ENCODE data around the gene ZBTB47. TPM values are rescaled to one million over a fixed set of nuclear protein-coding genes. Genes with fewer than 3 reads are reported as not detected.

Gene ZBTB47
- total RNA-seq, 1 experiment from 2014 or later: 9.5 TPM

DNA sequence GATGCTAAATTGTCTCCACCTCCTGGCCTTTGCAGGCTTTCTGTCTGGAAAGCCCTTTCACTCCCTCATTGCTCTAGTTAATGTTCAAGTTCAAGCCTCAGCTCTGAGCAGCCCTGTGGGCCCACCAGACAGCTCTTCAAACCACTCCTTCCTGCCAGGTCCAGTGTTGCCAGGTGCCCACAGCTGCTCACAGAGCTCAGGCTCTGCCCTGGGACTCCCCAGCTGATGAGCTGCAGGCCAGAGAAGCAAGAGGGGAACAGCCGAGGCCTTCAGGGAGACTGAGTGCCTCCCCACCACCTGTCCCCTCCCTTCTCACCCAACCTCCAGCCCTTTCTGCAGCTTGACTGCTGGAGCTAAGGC is 1.3 kb upstream of the ZBTB47 start:
- Histone ChIP-seq H2AFZ (ENCODE audit: low read length) (peak overlapping the region; percentile 52; the same call in 1 of the 2 replicates), H3K27ac (ENCODE audit: low read length) (peak overlapping the region; percentile 53), H3K79me2 (ENCODE audit: low read length) (0 out of 2 replicates have a peak, but pooled peaks cover 8% of the 10 kb centered on the region), H3K4me3 (ENCODE audit: low read length) (no peak overlapping the region), H3K4me1 (ENCODE audit: insufficient read depth, low read length) (peaks cover 28% of the 10 kb centered on the region), H3K27me3 (ENCODE audit: low read length) (no peaks in the 10 kb centered on the region), H3K9me2 (replicated peaks; ENCODE audit: low read length) (no peaks in the 10 kb centered on the region), H4K20me1 (ENCODE audit: low read length) (no peaks in the 10 kb centered on the region), H3F3A (ENCODE audit: low read length, unreplicated experiment) (no peaks in the 10 kb centered on the region), H3K4me2 (ENCODE audit: low read length) (peak overlapping the region; percentile 100), H3K36me3 (ENCODE audit: low read depth, low read length) (peaks cover 9% of the 10 kb centered on the region), H3K9me3 (ENCODE audit: low read length) (no peaks in the 10 kb centered on the region), H3K9ac (ENCODE audit: low read length) (no peak overlapping the region)
- intact Hi-C loops (cut with micrococcal nuclease): loop anchor here (1.0 to 2.0 kb wide), 3 partner anchors 51 to 177 kb away; partner anchors contain the start of gene NKTR
- POLR2A ChIA-PET (ENCODE audit: unreplicated experiment): no interaction called here
- TF ChIP-seq, protein P1, sequence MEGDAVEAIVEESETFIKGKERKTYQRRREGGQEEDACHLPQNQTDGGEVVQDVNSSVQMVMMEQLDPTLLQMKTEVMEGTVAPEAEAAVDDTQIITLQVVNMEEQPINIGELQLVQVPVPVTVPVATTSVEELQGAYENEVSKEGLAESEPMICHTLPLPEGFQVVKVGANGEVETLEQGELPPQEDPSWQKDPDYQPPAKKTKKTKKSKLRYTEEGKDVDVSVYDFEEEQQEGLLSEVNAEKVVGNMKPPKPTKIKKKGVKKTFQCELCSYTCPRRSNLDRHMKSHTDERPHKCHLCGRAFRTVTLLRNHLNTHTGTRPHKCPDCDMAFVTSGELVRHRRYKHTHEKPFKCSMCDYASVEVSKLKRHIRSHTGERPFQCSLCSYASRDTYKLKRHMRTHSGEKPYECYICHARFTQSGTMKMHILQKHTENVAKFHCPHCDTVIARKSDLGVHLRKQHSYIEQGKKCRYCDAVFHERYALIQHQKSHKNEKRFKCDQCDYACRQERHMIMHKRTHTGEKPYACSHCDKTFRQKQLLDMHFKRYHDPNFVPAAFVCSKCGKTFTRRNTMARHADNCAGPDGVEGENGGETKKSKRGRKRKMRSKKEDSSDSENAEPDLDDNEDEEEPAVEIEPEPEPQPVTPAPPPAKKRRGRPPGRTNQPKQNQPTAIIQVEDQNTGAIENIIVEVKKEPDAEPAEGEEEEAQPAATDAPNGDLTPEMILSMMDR (conservative IDR thresholded peaks at IDR 0.05; ENCODE audit: low read depth, low read length): no peak
- TF ChIP-seq EZH2phosphoT487 (IDR thresholded peaks at IDR 0.05; ENCODE audit: borderline replicate concordance, low read length) (no peak), EZH2 (IDR thresholded peaks at IDR 0.05; ENCODE audit: low read length, unreplicated experiment) (no peak)
- peak; percentile 0 for ATAC-seq
- DNase-seq: no peak
- no TSS peak for BruUV-seq (replicated peaks)
- CTCF ChIA-PET: interaction anchor here (1.3 kb wide), 1 partner anchor 92 kb away, joined by 3 read pairs; no protein-coding TSS in a partner anchor

DNA sequence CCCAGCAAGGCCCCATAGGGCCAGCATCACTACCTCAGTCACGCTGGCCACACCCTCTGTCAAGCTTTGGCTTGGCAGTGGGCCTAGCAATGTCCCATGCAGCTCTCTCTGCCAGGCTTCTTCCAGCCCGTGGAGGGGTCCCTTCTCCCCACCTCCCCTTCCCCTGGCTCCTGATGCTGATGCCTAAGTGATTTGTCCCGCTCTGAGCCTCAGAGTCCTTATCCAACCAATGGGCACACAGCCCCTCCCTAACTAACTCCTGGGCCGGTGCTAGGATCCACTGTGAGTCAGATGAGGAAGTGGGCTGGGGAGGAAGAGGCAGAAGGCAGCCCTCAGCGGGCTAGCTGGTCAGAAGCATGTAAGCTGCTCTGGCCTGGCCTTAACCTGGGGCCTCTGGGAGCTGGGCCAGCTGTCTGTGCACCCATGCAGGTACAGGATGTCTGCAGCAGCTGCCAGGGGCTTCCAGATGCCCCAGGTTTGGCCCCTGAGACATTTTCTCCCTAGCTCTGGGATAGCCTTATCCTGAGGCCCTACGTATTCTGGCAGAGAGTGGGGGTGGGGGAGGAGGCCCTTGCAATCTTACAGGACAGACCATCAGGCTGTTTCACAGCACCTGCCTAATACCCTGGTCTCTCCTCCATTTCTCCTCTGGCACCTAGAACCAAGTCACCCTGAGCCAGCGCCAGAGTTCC is 740 bp upstream of the ZBTB47 start:
- peak overlapping the region; percentile 85 for H3K4me3 ChIP-seq (ENCODE audit: low read length)
- no peaks in the 10 kb centered on the region for H4K20me1 ChIP-seq (ENCODE audit: low read length)
- H3K9ac ChIP-seq (ENCODE audit: low read length): peak overlapping the region; percentile 73
- TF ChIP-seq EZH2phosphoT487 (IDR thresholded peaks at IDR 0.05; ENCODE audit: borderline replicate concordance, low read length): no peak
- TF ChIP-seq, protein P1 (conservative IDR thresholded peaks at IDR 0.05; ENCODE audit: low read depth, low read length): no peak
- TF ChIP-seq EZH2 (IDR thresholded peaks at IDR 0.05; ENCODE audit: low read length, unreplicated experiment): no peak
- H3K79me2 ChIP-seq (ENCODE audit: low read length): 0 out of 2 replicates have a peak, but pooled peaks cover 8% of the 10 kb centered on the region
- H3K27ac ChIP-seq (ENCODE audit: low read length): peak overlapping the region; percentile 53
- H3K27me3 ChIP-seq (ENCODE audit: low read length): no peaks in the 10 kb centered on the region
- peaks cover 5% of the 10 kb centered on the region for H3K36me3 ChIP-seq (ENCODE audit: low read depth, low read length)
- peak overlapping the region; percentile 100 for H3K4me2 ChIP-seq (ENCODE audit: low read length)
- intact Hi-C loops (cut with micrococcal nuclease): loop anchor here (1.0 to 2.0 kb wide), 3 partner anchors 52 to 176 kb away; partner anchors contain the start of gene NKTR
- no peaks in the 10 kb centered on the region for H3K9me3 ChIP-seq (ENCODE audit: low read length)
- TSS peak; percentile 15 for BruUV-seq (replicated peaks)
- H2AFZ ChIP-seq (ENCODE audit: low read length): peak overlapping the region; percentile 52; the same call in 1 of the 2 replicates
- ChIA-PET CTCF (no interaction called here), POLR2A (ENCODE audit: unreplicated experiment) (no interaction called here)
- peak; percentile 75 for ATAC-seq
- H3F3A ChIP-seq (ENCODE audit: low read length, unreplicated experiment): no peaks in the 10 kb centered on the region
- peak; percentile 90 for DNase-seq
- H3K4me1 ChIP-seq (ENCODE audit: insufficient read depth, low read length): peaks cover 28% of the 10 kb centered on the region
- H3K9me2 ChIP-seq (replicated peaks; ENCODE audit: low read length): no peaks in the 10 kb centered on the region

DNA sequence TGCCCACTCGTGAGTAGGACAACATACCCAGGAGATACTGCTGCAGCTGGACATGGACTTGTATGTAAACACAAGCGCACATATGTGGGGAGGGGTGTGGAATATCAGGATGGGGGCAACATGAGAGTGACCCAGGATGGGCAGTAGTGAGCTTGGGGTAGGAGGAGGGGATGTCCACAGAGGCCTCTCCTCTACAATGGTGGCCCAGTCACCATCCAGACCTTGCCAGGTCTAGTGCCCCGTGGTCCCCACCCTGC is 266 bp upstream of the ZBTB47 start:
- ChIA-PET POLR2A (ENCODE audit: unreplicated experiment) (no interaction called here), CTCF (no interaction called here)
- H3K79me2 ChIP-seq (ENCODE audit: low read length): 0 out of 2 replicates have a peak, but pooled peaks cover 8% of the 10 kb centered on the region
- H3K4me3 ChIP-seq (ENCODE audit: low read length): peak overlapping the region; percentile 85
- intact Hi-C loops (cut with micrococcal nuclease): loop anchor here (2.0 kb wide), 2 partner anchors 52 to 176 kb away; partner anchors contain the start of gene NKTR
- H3K9me3 ChIP-seq (ENCODE audit: low read length): no peaks in the 10 kb centered on the region
- H3K27me3 ChIP-seq (ENCODE audit: low read length): no peaks in the 10 kb centered on the region
- H3K4me2 ChIP-seq (ENCODE audit: low read length): peak overlapping the region; percentile 100
- TF ChIP-seq EZH2 (IDR thresholded peaks at IDR 0.05; ENCODE audit: low read length, unreplicated experiment): no peak
- TF ChIP-seq, protein P1 (conservative IDR thresholded peaks at IDR 0.05; ENCODE audit: low read depth, low read length): no peak
- H2AFZ ChIP-seq (ENCODE audit: low read length): no peak overlapping the region
- peak overlapping the region; percentile 73 for H3K9ac ChIP-seq (ENCODE audit: low read length)
- H3K27ac ChIP-seq (ENCODE audit: low read length): peak overlapping the region; percentile 53; the same call in 1 of the 2 replicates
- DNase-seq (no peak), ATAC-seq (peak; percentile 3; the same call in 1 of the 2 replicates)
- no peaks in the 10 kb centered on the region for H3F3A ChIP-seq (ENCODE audit: low read length, unreplicated experiment)
- H4K20me1 ChIP-seq (ENCODE audit: low read length): no peaks in the 10 kb centered on the region
- no TSS peak for BruUV-seq (replicated peaks)
- H3K9me2 ChIP-seq (replicated peaks; ENCODE audit: low read length): no peaks in the 10 kb centered on the region
- H3K36me3 ChIP-seq (ENCODE audit: low read depth, low read length): peaks cover 5% of the 10 kb centered on the region
- H3K4me1 ChIP-seq (ENCODE audit: insufficient read depth, low read length): peaks cover 28% of the 10 kb centered on the region

Data from PC-3 (cell line).